ENCODE measurements around the gene AIRE.

Gene AIRE

DNA sequence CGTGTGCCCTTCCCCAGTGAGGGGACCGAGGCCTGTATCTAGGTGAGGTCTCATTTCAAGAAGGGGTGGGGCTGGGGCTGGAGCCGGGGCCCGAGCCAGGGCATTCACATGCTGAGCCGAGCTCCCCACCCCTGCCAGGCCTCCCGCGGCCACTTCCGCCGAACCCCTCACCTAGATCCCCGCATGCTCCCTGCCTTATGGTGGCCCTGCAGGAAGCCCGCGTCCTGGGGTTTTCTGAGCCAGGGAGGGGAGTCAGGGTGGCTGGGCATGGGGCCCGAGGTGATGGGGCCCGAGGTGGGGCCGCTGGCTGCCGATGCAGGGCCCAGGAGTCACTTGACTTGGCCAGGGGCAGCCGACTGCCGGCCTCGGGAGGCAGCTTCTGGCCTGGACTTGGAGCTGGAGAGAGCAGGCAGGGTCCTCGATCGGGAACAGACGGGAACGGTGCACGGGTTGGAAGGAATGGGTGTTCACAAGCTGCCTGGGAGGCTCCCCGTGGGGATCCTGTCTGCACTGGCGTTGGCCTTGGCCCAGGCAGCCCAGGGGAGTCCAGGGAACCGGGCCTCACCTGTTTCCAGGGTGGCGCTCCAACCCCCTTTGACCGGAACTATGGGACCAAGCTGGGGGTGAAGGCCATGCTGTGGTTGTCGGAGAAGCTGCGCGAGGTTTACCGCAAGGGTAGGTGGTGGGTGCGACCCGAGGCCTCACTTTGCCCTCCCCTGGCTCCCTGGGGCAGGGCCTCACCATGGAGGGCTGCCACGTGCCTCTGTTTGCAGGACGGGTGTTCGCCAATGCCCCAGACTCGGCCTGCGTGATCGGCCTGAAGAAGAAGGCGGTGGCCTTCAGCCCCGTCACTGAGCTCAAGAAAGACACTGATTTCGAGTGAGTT is 40.0 kb downstream of the AIRE start:
- no peak for FAIRE-seq

GRCh38 chr21:44326272-44326647 is 40.6 kb downstream of the AIRE start:
- no peak for FAIRE-seq

DNA sequence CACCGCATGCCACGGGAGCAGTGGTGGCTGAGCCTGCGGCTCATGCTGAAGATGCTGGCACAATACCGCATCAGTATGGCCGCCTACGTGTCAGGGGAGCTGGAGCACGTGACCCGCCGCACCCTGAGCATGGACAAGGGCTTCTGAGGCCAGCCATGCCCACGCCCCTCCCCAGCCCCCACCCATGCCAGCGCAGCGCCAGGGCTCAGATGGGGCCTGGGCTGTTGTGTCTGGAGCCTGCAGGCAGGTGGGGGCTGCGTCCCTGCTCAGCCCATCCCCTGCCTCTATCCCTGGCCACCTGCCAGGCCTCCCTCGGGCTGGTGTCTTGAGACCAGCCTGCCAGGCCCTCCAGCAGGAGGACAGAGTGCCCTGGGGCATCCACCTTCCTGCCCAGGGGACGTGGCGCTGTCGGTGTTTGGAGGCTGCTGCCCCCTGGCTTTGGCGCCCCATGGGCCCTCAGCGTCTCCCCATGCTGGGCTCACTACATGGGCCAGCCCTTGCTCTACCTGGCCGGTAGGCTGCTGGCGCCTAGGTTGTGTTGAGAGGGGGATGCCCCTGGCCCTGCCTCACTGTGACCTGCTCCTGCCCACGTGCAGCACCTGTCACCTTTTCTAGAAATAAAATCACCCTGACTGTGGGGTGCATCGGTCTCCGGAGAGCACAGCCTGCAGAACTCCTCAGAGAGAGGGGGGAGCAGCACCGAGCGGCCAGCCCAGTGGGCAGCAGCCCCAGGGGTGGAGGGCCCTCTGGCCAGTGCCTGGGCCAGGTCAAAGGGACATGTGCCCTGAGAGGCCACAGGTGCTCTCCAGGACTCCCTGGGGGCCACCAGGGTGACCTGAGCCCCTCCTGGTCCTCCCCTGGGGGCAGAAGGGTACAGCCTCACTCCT is 41.3 kb downstream of the AIRE start:
- FAIRE-seq = no peak

DNA sequence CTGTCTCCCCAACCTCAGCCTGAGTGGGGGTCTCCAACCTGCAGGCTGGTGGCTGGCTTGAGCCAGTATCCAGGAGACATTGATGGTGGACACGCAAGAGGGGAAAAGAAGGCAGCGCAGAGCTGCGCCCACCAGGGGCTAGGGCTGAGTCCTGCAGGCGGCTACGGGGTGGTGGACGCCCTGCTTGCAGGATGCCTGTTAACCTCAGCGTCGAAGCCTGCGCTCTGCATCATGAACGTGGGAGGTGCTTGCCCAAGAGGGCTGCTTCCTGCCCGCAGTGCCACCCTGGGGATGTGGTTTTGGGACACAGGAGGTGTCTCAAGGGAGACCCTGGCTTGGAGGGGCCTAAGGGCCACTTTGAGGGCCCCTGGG is 41.9 kb downstream of the AIRE start:
- no peak for FAIRE-seq

GRCh38 chr21:44328242-44328895 is 42.7 kb downstream of the AIRE start:
- FAIRE-seq = no peak

- FAIRE-seq = no peak
Measured at GRCh38 chr21:44329086-44329889, 43.6 kb downstream of the AIRE start.

DNA sequence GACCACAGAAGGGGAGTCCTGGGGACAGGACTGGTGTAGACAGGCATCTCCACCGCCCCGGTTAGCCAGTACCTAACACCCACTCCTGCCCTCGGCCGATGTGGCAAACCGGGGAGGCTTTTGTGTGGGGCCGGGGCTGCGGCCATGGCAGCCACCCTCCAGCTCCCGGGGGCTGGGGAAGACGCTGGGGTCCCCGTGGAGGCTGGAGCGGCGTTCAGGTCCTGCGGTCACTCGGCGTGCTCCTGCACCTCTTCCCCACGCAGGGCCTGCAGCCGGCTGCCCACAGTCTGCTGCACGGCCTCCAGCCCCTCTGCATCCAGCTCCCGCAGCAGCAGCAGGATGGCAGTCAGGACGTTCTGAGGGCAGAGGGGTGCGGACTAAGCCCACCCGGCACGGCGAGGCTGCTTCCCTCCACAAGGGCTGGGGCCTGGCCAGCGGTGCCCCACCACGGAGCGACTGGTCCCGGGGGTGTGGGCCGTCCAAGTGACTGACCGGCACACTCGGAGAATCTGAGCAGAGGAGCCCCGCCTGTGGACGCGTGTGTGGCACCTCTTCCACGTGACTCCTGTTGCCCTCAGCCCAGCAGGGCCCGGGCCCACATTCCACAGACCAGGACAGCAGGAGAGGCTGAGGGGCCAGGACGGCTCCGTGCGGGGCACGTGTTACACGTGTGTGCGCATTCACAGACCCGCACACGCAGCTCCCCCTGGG is 44.5 kb downstream of the AIRE start:
- no peak for FAIRE-seq

- no peak for FAIRE-seq
Measured at GRCh38 chr21:44330698-44331097, 45.0 kb downstream of the AIRE start.

GRCh38 chr21:44331209-44331608 is 45.5 kb downstream of the AIRE start:
- no peak for FAIRE-seq

DNA sequence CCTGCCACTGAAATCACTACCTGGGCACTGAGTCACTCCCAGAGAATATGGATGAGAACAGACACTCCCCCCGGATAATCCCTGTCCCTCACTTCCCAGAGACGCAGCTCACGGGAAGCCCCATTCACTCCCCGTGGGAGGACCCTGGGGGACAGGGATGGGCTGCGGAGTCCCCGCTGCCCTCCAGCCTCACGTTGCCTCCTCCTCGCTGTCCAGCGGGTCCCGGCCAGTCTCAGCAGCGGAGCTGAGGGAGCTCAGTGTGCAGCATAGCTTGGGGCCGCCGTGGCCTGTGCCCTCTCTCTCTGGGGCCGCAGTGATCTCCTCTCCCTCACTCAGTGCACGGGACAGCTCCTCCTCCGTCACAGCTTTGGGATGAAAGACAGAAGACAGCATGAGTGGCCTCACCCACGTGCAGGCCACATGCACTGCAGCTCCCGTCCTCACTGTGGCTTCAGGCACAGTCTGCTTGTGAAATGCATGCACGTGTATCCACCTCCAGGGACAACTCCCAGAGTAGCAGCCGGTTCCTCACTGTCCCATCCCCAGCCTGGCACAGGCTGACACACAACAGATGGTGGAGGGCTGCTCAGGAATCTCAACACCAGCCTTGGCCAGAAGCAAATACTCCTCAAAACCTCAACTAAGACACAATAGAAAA is 46.1 kb downstream of the AIRE start:
- FAIRE-seq = no peak

- FAIRE-seq = no peak
Measured at GRCh38 chr21:44332383-44332782, 46.7 kb downstream of the AIRE start.

GRCh38 chr21:44332965-44333364 is 47.3 kb downstream of the AIRE start:
- FAIRE-seq = no peak

- FAIRE-seq = no peak
Measured at GRCh38 chr21:44333509-44334328, 48.0 kb downstream of the AIRE start.

DNA sequence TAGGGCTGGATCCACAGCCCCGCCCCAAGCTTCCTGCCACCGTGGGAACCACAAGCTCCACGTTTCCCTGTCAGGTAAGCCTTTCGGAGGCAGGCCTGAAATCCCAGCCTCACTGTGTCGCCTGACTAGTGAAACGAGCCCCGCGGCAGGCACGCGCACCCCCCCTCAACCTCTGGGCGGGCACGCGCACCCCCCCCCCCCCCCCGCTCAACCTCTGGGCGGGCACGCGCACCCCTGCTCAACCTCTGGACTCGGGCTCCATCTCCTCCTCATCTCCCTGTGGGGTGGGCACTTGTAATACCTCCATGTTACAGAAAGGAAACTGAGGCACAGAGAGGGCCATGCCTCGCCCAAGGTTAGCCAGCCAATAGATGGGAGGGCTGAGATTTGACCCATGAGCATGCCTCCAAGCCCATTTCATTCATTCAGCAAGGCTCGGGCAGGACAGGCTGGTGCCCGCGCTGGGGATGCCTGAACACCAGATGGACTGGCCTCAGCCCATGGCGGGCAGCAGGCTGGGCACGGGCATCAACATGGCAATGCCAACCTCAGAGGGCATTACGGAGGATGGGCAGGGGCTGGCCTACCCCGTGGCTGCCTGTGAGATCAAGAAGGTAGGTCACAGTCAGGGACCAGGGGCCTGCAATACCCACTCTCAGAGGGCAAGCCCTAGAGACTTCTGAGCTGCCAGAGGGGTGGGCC is 48.8 kb downstream of the AIRE start:
- FAIRE-seq = no peak

GRCh38 chr21:44335266-44336059 is 49.8 kb downstream of the AIRE start:
- no peak for FAIRE-seq

DNA sequence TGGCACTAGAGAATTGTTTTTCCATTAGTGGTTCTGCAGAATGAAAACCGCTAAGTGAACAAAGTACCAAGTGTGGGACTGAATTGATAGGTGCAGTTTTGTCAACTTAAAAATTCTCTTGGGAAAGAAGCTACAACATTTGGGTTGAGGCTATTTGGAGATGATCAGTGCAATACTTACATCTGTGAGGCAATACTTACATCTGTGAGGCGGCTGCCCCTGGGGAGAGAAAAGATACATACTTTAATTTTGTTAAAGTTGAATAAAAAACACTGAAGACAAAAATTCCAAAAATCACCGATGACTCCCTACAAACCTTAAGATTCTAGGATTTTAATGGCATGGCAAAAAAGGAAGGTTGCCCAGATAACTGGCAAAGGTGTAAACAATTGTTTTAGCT is 51.8 kb downstream of the AIRE start:
- FAIRE-seq = no peak

GRCh38 chr21:44337941-44338895 is 52.5 kb downstream of the AIRE start:
- no peak for FAIRE-seq

Measured in A204.1 (cell line).